ENCODE data around the gene FCGR3A.
A peak's percentile ranks its signal among the peaks of the same experiment; 100 is the strongest.
"Not testable (repeated sequence)": the region's sequence is repeated elsewhere in the genome, so short reads cannot be mapped to it uniquely, and the experiment has no call there.

FCGR3A gene

GRCh38 chr1:161549652-161550051 is at the start of gene FCGR3A:
TSS of gene FCGR3A (minus strand) at chr1:161549818. CDS start at chr1:161549736, 82 bp downstream.
- no peak for DNase-seq (ENCODE audit: low spot score)

GRCh38 chr1:161597077-161597476 is 47.5 kb upstream of the FCGR3A start:
- DNase-seq (ENCODE audit: low spot score), result not testable (repeated sequence)

GRCh38 chr1:161595583-161595982 is 46.0 kb upstream of the FCGR3A start:
- DNase-seq (ENCODE audit: low spot score), result not testable (repeated sequence)

- not testable (repeated sequence) for DNase-seq (ENCODE audit: low spot score)
Measured at GRCh38 chr1:161595173-161595572, 45.6 kb upstream of the FCGR3A start.

- DNase-seq (ENCODE audit: low spot score), result not testable (repeated sequence)
Measured at GRCh38 chr1:161594269-161594984, 44.8 kb upstream of the FCGR3A start.

- not testable (repeated sequence) for DNase-seq (ENCODE audit: low spot score)
Measured at GRCh38 chr1:161593092-161593755, 43.6 kb upstream of the FCGR3A start.

GRCh38 chr1:161592586-161592985 is 43.0 kb upstream of the FCGR3A start:
- not testable (repeated sequence) for DNase-seq (ENCODE audit: low spot score)

GRCh38 chr1:161589920-161590319 is 40.3 kb upstream of the FCGR3A start:
- DNase-seq (ENCODE audit: low spot score), result not testable (repeated sequence)

GRCh38 chr1:161589365-161589764 is 39.7 kb upstream of the FCGR3A start:
- DNase-seq (ENCODE audit: low spot score), result not testable (repeated sequence)

- not testable (repeated sequence) for DNase-seq (ENCODE audit: low spot score)
Measured at GRCh38 chr1:161588596-161588995, 39.0 kb upstream of the FCGR3A start.

GRCh38 chr1:161582882-161583281 is 33.3 kb upstream of the FCGR3A start:
- not testable (repeated sequence) for DNase-seq (ENCODE audit: low spot score)

GRCh38 chr1:161580879-161581537 is 31.4 kb upstream of the FCGR3A start:
- DNase-seq (ENCODE audit: low spot score), result not testable (repeated sequence)

- DNase-seq (ENCODE audit: low spot score), result not testable (repeated sequence)
Measured at GRCh38 chr1:161579856-161580507, 30.4 kb upstream of the FCGR3A start.

GRCh38 chr1:161576676-161577075 is 27.1 kb upstream of the FCGR3A start:
- DNase-seq (ENCODE audit: low spot score), result not testable (repeated sequence)

GRCh38 chr1:161571703-161572102 is 22.1 kb upstream of the FCGR3A start:
- not testable (repeated sequence) for DNase-seq (ENCODE audit: low spot score)

- DNase-seq (ENCODE audit: low spot score), result not testable (repeated sequence)
Measured at GRCh38 chr1:161566602-161566960, 17.0 kb upstream of the FCGR3A start.

- not testable (repeated sequence) for DNase-seq (ENCODE audit: low spot score)
Measured at GRCh38 chr1:161563522-161563921, 13.9 kb upstream of the FCGR3A start.

- not testable (repeated sequence) for DNase-seq (ENCODE audit: low spot score)
Measured at GRCh38 chr1:161562441-161562840, 12.8 kb upstream of the FCGR3A start.

GRCh38 chr1:161560960-161561715 is 11.5 kb upstream of the FCGR3A start:
- peak; percentile 47 for DNase-seq (ENCODE audit: low spot score)

- not testable (repeated sequence) for DNase-seq (ENCODE audit: low spot score)
Measured at GRCh38 chr1:161557506-161558450, 8.2 kb upstream of the FCGR3A start.
